Kidney (tissue), 14 donors: ENCODE data around the gene CCDC136. TPM values are rescaled to one million over a fixed set of nuclear protein-coding genes. Genes with fewer than 3 reads are reported as not detected.

Experiments
- DNase-seq, 5 donors: peaks; one replicate each; pipeline ENCODE4 v3.0.0-alpha.2; 2013 to 2020
- FAIRE-seq: peaks from 2 replicates; lab custom pipeline; 2012; peaks lifted over from hg19 to GRCh38; lab: Jason Lieb, UNC
- H3K27ac ChIP-seq, 2 donors: one replicate each; pipeline ENCODE4 v1.7.0; 2013; ENCODE audit warnings: low read depth in 2 of 2, low read length in 2 of 2, inconsistent platforms in 1 of 2
- H3K27me3 ChIP-seq: one replicate; pipeline ENCODE4 v1.7.1; 2013; ENCODE audit warnings: low read length, inconsistent platforms; ENCODE audit not compliant: control insufficient read depth, insufficient read depth
- H3K36me3 ChIP-seq, 3 donors: one replicate each; pipeline versions ENCODE4 v1.7.0 to v1.7.1; 2013; ENCODE audit warnings: low read length in 3 of 3, control low read depth in 1 of 3, inconsistent platforms in 1 of 3; ENCODE audit not compliant: insufficient read depth in 3 of 3, control insufficient read depth in 2 of 3
- H3K4me1 ChIP-seq, 3 donors: one replicate each; pipeline versions ENCODE4 v1.7.0 to v1.7.1; 2013; ENCODE audit warnings: low read length in 3 of 3, inconsistent platforms in 1 of 3, low read depth in 1 of 3; ENCODE audit not compliant: control insufficient read depth in 2 of 3, insufficient read depth in 2 of 3
- H3K4me3 ChIP-seq, 3 donors: one replicate each; pipeline versions ENCODE4 v1.7.0 to v1.8.1; 2013; ENCODE audit warnings: low read length in 3 of 3, control low read depth in 1 of 3, inconsistent platforms in 1 of 3
- H3K9ac ChIP-seq, 3 donors: one replicate each; pipeline versions ENCODE4 v1.7.0 to v1.7.1; 2013; ENCODE audit warnings: low read length in 3 of 3, control low read depth in 1 of 3, inconsistent platforms in 1 of 3
- H3K9me3 ChIP-seq, 3 donors: one replicate each; pipeline versions ENCODE4 v1.7.0 to v1.7.1; 2013; ENCODE audit warnings: low read length in 3 of 3, control low read depth in 1 of 3, inconsistent platforms in 1 of 3; ENCODE audit not compliant: control insufficient read depth in 2 of 3, insufficient read depth in 1 of 3
- CTCF ChIP-seq: IDR thresholded peaks from 3 replicates; pipeline ENCODE4 v1.5.1; 2012; ENCODE audit warnings: mild to moderate bottlenecking, moderate library complexity, borderline replicate concordance; ENCODE audit not compliant: insufficient read depth; ENCODE audit errors: extremely low read depth
- intact Hi-C: fragments of 100-400 bp; cut with DNase I; formaldehyde crosslinking; loops from one replicate; pipeline ENCODE4 v1.11.1; 2022
- polyA plus RNA-seq: library from polyadenylated mRNA; stranded (reverse); fragments of 350-450 nt; fragmentation: Illumina TruSeq; extraction: RNeasy Lipid Tissue Mini Kit (QIAGEN cat#74804); gene quantifications from one replicate; pipeline ENCODE4 v1.2.3, GENCODE V29; 2014; ENCODE audit warnings: low read depth, low replicate concordance; ENCODE audit not compliant: insufficient read depth
- total RNA-seq: library from RNA; stranded (reverse); fragmentation: NEBNext Ultra II Directional; extraction: Animal tissue kit (Norgen Biotek cat#: 25700); gene quantifications from one replicate; pipeline ENCODE4 v1.2.1, GENCODE V29; 2021
- donor health status: control.
- donor health status: control.
- donor health status: control.
- donor health status: control.
- donor health status: control.
- donor health status: DM: yes; HTN: yes; CAD: no.
- donor health status: Normal renal cell carcinoma (clear cell type).

The CCDC136 gene
- total and polyA plus RNA-seq, 2 donors from 2014 or later = 1.4 to 4.2 TPM

GRCh38 chr7:128811631-128812430, 20.1 kb downstream of the CCDC136 start:
- FAIRE-seq = no peak
- intact Hi-C loops = no loop called here
- H3K9me3 ChIP-seq = no peaks in the 10 kb centered on the region
- TF ChIP-seq CTCF = no peak
- H3K27ac ChIP-seq = no peak overlapping the region
- no peak overlapping the region for H3K9ac ChIP-seq
- no peak overlapping the region for H3K4me3 ChIP-seq
- H3K27me3 ChIP-seq = no peaks in the 10 kb centered on the region
- no peaks in the 10 kb centered on the region for H3K4me1 ChIP-seq
- H3K36me3 ChIP-seq = no peaks in the 10 kb centered on the region
- no peak for DNase-seq

- H3K9me3 ChIP-seq = no peaks in the 10 kb centered on the region
- no peak overlapping the region for H3K9ac ChIP-seq
- no peak for TF ChIP-seq CTCF
- intact Hi-C loops = no loop called here
- H3K4me1 ChIP-seq = no peaks in the 10 kb centered on the region
- no peak for DNase-seq
- H3K4me3 ChIP-seq = no peak overlapping the region
- H3K27me3 ChIP-seq = no peaks in the 10 kb centered on the region
- no peak overlapping the region for H3K27ac ChIP-seq
- FAIRE-seq = no peak
- no peaks in the 10 kb centered on the region for H3K36me3 ChIP-seq
These were observed 20.9 kb downstream of the CCDC136 start for GRCh38 chr7:128812514-128813168.

GRCh38 chr7:128814499-128814898, 22.7 kb downstream of the CCDC136 start:
- no peak for FAIRE-seq
- H3K27me3 ChIP-seq = no peaks in the 10 kb centered on the region

More at GRCh38 chr7:128814499-128814898, 22.7 kb downstream of the CCDC136 start:
- Histone ChIP-seq H3K36me3 (no peaks in the 10 kb centered on the region), H3K9me3 (no peaks in the 10 kb centered on the region), H3K9ac (no peak overlapping the region), H3K27ac (no peak overlapping the region), H3K4me1 (no peaks in the 10 kb centered on the region), H3K4me3 (no peak overlapping the region)
- DNase-seq = no peak
- no peak for TF ChIP-seq CTCF
- intact Hi-C loops = no loop called here
